ENCODE results near the gene GLT6D1.

- TF ChIP-seq CTCF (IDR thresholded peaks at IDR 0.05): no peak
- no peak for TF ChIP-seq POLR2A (IDR thresholded peaks at IDR 0.05)
Observed at GRCh38 chr9:135584371-135584770, 55.0 kb downstream of the GLT6D1 start.
